NCI-H1105 treated with DMSO at 0.1 percent for 48 hours (cell line): ENCODE results near the gene TOP3A.

Experiments used
- DNase-seq: peaks from one replicate; lab custom pipeline; 2025; lab: John Stamatoyannopoulos, UW

Gene TOP3A

DNA sequence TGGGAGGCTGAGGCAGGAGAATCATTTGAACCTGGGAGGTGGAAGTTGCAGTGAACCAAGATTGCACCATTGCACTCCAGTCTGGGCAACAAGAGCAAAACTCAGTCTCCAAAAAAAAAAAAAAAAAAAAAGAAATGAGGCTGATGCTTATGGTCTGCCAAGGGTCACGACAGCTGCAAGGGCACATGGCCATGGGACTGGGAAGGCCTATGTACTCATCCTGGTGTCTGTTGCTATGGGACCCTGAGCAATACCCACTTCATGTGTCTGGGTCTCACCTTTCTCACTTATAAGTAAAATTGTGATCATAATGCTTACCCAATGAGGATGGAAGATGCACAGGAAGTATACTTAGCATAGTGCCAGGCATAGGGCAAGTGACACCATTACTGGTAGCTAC lies 37.7 kb downstream of the TOP3A start:
- DNase-seq, result no peak

DNA sequence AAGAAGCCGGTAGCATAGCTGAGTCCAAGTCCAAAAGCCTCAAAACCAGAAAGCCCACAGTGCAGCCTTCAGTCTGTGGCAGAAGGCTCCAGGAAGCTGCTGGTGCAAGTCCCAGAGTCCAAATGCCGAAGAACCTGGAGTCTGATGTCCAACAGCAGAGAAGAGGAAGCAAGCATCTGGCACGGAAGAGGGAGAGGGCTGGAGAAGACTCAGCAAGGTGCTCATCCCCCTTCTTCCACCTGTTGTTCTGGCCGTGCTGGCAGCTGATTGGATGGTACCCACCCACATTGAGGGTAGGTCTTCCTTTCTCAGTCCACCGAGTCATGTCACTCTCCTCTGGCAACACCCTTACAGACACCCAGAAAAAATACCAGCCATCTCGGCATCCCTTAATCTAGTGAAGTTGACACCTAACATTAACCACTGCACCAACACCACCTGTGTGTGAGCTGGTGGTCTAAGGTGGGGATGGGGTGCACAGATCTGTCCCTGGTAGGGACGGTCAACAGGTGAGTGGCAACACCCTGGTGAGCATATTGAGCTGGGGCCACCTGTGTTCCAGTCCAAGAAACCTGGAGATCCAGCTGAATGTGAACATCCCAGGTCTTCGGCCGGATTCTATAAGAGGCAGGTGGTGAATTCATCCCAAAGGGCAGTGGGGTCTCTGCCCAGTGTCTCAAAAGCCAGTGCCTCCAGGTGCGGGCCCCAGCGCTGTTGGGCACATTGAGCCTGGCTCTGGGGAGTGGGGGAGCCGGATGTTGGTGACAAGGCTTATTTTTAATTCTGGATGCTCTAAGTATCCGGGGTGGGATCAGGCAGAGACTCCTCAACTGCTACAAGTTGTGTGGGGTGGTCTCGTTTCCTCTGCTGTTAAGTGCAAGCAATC lies 44.5 kb downstream of the TOP3A start:
- no peak for DNase-seq

DNA sequence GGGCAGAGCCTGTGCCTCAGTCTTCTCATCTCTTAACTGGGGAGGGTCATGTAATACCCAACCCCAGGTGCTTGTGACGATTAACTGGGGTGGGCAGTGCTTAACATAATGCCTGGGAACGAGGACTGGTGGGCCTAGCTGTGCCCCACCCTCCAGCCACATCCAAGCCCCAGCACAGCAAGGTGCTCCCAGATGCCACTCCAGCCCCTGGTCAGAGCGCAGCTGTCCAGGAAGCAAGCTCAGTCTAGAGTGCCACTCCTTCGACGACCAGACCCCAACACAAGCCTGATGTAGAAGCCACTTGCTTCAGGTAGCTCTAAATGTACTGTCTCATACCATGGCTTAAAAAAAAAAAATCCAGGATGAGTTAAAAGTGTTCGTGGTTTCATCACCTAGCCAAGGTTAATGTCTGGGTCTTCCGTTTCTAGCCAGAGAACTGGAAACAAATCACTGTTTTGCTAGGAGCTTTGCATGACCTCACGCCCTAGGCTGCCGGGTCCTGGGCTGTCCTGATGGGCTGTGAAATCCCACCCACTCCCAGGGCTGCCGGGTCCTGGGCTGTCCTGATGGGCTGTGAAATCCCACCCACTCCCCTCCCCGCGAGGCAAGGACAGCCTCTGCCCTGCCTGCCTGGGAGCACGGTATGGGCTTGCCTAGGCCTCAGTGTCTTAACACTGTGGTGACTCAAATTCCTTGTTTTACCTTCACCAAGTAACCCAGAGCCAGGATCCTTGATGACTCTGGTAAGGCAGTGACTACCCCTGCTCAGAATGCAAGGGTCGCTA lies 46.7 kb downstream of the TOP3A start:
- no peak for DNase-seq

DNA sequence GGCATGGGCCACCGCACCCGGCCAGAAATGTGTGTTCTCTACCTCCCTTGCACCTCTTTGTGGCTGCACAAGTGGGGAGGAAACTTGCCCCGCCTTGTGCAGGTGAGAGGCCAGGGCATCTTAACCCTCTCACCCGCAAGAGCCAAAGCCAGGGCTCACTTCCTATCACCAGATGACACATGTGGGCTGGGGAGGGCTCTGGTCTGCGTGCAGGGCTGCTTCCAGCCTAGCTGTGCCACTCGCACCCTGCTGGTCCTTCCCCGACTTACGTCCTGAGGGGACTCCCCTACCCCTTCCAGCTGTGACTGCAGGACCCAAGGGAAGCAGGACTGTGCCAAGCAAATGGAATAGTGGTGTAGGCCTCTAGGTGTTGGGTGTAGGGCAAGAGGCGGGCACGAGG lies 47.4 kb downstream of the TOP3A start:
- DNase-seq, result no peak

DNA sequence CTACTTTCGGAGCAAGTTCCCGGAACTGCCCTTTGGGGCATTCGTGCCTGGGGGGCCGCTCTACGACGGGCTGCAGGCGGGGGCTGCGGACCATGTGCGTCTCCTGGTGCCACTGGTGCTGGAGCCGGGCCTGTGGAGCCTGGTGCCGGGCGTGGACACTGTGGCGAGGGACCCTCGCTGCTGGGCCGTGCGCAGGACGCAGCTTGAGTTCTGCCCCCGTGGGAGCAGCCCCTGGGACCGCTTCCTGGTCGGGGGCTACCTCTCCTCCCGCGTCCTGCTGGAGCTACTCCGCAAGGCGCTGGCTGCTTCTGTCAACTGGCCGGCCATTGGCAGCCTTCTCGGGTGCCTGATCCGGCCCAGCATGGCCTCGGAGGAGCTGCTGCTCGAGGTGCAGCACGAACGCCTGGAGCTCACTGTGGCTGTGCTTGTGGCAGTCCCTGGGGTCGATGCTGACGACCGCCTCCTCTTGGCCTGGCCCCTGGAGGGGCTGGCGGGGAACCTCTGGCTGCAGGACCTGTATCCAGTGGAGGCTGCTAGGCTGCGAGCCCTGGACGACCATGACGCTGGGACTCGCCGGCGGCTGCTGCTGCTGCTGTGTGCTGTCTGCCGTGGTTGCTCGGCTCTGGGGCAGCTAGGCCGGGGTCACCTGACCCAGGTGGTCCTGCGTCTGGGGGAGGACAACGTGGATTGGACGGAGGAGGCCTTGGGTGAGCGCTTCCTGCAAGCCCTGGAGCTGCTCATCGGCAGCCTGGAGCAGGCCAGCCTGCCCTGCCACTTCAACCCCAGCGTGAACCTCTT lies 50.7 kb downstream of the TOP3A start:
- DNase-seq, result no peak

DNA sequence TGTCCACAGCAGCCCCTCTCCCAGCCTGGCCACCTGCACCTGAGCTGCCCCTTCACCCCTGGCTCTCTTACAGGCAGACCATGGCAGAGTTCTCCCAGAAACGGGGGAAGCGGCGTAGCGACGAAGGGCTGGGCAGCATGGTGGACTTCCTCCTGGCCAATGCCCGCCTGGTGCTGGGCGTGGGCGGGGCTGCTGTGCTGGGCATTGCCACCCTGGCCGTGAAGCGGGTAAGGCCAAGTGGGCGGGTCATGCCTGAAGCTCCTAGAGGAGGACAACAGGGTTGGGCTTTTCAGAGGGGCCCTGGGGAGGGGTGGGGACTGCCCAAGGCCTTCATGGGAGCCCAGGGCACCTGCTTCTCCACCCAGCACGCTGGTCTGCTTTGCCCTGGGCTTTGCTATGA lies 52.2 kb downstream of the TOP3A start:
- no peak for DNase-seq

DNA sequence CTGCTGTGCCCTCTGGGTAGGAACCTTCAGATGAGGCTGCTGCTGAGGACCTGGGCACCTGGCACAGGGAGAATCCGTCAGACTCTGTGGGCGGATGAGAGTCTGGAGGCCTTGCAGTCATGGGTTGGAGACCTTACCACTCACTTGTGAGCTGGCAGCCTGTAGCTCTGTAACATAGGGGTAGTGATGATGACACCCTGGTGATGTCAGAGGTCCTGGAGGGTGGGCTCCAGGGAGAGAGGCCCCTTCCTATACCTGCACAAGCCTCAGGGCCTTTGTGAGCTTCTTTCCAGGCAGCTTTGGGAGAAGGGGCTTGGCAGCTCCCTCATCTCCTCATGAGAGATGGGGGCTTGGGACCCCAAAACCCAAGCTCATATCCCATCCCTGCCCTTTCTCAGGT lies 52.7 kb downstream of the TOP3A start:
- no peak for DNase-seq

DNA sequence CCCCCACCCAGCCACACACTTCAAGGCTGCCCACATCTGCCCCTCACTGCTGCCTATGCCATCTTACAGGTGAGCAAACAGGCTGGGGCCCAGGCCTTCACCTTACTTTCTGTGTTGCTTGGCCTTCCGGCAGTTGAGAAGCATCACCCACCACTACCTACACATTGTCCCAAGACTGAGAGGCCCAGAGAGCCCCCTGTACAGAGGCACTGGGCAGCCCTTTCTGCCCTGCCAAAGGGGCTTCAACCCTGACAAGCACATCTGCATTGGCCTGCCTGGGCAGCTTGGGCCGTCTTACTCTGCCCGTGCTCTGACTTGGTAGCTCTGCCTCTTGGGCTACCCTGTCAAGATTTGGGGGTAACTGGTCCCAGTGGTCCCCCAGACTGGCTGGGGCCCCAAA lies 53.1 kb downstream of the TOP3A start:
- no peak for DNase-seq

DNA sequence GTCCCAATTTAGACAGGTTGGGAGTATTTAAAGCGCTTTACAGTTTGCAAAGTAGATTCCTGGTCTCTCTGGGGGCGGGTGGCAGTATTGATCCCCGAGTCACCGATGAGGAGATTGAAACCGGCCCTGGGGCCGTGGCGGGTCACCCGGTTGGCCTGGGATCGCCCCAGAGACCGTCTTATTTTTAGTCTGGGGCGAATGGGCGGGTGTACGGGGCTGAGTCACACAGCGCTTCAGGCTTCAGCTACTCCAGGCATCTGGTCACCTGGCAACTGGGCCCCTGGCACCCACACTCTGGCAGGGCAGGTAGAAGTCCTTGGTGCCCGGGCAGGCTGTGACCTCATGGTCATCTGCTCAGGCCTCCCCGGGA lies 53.7 kb downstream of the TOP3A start:
- DNase-seq, result no peak

DNA sequence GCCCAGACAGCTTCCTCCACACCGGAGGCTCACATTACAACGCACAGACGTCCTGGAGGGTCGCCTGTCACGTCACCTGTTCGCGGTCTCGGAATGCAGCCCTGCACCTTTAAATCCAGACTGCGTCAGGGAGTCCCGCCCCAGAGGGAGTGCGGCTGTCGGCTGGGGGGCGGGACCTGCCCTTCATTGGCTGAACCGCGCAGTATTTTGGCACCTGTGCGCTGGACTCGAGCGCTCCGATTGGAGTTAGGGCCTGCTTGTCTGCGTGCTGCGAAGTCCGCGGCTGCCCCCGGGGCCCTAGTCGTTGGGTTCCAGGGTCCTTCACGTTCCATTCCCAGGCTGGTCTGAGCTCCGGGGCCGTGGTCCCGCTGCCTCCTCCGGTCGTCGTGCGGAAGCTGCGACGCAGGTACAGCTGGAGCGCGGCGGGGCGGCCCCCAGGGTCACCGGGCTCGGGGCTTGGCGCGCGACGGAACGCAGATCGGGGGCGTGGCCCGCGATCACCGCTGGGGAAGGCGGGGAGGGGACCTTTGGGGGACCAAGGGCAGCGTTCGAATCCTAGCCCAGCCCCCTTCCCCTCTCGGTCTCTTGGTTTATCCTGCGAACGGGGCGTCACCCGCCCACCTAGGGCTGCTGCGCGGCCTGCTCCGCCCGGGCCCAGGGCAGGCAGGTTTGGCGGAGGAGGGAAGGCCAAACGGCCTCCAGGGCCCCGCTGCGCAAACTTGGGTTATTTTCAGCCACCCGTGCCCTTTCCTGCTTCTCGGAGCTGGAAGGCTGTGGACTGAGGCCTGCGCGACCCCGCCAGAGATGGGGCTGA lies 54.3 kb downstream of the TOP3A start, which contains the start of gene MIEF2:
Gene MIEF2, plus strand, starts transcription at position 331 of the 814 bp plus-strand sequence. CDS start 2,059 bp downstream, outside the sequence.
- peak; percentile 98 for DNase-seq

DNA sequence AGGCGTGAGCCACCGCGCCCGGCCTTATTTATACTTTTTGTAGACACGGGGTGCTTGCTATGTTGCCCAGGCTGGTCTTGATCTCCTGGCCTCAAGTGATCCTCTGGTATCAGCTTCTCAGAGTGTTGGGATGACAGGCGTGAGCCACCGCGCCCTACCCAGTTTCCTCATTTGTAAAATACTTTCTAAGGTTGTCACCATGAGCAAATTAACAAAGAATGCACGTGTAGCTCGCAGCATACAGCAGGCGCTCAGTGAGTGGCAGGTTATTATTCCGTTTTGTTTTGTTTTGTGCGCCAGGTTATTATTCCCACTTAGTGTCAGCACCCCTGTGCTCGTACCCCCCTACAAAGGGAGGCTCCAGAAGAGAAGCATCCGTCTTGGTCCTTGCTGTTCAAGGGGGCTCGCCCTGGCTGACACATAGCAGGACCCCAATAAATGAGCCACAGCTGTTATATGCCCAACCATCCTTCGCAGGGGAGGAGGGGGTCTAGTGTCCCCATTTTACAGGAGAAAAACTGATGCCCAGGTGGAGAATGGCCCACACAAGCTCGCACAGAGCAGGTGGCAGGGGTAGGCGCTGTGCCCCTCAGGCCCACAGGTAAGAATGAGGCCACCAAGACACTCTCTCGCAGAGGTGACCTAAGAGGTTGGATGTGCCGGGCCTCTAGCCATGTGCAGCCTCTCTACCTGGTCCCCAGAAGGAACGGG lies 55.0 kb downstream of the TOP3A start:
- DNase-seq, result no peak

DNA sequence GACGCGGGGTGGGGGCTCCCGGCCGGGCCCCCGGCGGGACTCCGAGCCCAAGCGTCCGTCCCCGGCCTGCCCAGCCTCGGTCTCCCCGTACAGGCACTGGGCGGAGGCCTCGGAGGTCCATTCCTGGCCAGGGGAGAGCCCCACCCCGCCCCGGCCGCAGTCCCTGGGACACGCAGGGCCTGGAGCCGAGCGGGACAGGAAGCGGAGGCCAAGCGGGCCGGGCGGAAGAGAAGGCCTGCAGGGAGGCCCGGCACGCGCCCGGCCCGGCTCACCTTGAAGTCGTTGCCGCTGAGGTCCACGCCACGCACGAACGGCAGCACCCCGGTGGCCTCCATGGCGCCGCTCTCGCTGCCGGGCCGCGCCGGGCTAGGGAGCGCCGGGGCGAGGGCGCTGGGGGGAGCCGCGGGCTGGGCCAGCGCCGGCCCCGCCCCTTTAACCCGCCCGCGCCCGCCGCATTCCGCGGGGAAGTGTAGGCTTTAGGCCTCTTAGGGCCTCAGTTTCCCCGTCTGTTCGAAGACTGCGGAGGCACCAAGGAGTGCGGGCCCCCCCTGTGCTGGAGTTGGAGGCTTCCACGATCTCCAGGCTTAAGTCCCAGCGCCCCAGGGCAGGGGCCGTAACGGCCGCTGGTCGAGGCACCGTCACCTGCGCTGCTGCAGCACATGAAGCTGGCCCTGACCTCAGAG lies 56.3 kb downstream of the TOP3A start, which contains the start of gene FLII:
Gene FLII, minus strand, starts transcription at position 383 of the 683 bp plus-strand sequence. Its CDS starts 48 bp downstream, at position 335.
- no peak for DNase-seq

DNA sequence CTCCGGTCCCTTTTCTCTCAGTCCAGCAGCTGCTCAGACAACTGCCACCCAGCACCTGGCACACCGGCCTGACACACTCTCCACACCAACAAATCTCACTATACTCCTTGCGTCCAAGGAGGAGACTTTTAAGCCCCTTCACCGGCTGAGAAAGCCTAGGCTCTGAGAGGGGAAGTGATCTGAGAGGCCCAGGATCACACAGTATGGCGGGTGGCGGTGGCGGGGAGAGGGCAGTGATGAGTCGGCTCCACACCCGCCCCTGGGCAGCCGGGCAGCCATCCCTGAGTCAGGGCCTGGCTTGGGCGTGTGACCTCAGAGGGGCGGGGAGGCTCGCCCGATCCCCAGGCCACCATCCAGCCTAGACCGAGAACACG lies 56.8 kb downstream of the TOP3A start:
- peak; percentile 51 for DNase-seq

DNA sequence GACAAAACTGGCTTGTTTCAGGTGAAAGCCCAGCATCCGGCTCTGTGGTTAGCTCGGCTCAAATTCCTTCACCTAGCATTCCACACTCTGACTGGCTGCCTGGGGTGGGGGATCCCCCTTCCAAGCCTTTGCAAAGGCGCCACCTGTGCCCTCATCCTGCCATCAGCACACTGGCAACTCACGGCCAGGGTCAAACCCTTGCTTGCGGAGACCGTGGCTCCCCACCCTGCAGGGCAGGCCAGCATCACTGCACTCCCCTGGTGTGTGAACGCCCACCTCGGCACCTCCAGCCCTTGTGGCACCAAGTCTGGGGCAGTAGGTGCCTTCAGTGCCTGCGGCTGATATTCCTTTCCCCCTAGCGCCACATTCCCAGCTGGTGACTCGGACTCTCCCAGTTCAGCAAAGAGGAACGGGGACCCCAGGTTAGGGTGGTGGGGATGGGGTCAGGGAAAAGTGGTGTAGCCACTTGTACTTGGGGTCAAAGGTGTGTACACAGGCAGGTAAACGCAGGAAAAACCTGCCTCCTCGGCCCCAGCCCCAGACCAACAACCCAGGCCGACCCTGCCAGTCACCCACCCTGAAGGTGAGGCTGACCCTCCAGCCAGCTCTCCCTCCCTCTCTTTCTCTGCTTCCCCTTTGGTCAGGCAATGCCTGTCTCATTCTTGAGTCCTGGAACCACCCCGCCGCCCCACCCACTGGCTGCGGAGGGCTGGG lies 57.4 kb downstream of the TOP3A start:
- no peak for DNase-seq

DNA sequence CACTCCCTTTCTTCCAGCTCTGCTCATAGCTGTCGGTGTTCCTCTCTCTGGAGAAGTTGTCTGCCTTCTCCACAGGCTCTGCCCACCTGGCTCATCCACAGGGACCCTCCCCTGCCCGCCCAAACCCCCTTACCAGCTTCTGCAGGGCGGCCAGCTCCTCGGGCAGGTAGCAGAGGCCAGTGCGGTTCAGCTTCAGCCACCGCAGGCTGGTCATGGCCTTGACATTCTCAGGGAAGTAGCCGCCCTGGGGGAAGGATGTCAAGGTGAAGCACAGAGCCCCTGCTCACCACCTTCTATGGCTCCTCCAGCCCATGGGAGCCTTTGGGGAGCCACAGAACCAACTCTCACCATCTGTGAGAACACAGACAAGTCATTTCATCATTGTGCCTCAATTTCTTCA lies 58.0 kb downstream of the TOP3A start:
- DNase-seq, result no peak

DNA sequence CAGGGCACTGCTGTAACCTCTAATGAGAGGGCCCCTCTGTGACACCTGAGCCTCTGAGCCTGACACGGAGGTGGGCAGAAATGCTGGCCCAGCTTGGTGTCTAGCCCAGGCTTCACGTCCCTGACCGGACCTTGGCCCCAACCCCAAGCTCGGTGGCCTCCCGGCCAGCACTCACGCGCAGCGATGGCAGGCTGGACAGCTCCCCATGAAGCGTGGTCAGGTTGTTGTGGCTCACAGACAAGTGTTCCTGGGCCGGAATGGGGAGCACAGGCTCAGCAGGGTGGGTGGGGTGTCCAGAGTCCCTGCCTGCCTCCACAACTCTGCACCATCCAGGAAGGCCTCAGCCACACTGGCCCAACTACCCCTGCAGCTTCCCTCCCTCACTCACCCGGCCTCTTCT lies 58.4 kb downstream of the TOP3A start:
- no peak for DNase-seq

DNA sequence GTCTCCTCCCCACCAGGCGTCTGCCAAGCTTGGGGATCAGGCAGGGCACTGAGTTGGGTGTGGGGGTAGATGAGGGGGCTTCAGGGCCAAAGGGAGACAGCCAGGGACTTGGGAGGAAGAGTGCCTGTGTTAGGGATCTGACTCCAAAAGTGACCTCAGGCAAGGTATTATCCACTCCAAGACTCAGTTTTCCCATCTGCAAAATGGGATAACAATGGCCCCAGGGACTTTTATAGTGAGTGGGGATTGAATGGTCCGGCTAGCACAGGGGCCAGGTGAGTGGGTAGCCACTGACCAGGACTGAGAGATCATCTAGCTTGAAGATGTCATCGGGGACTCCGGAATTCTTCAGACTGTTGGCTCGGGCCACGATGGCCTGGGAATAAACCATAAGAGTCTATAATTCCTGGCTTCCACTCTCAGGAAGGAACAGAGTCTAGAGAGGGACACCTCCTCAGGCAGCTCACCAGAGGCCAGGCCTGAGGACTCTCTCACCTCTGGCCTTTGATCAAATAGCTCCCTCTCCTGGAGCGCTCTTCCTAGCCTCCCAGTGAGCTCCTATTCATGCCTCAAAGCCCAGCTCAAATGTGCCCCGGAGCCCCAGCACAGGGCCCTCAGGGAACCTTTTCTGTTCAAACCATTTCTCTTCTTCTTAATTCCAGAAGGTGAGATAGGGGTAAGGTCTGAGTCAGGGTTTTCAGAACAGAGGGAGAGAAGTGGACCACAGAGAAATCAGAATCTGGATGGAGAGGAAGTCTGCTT lies 59.7 kb downstream of the TOP3A start:
- no peak for DNase-seq

DNA sequence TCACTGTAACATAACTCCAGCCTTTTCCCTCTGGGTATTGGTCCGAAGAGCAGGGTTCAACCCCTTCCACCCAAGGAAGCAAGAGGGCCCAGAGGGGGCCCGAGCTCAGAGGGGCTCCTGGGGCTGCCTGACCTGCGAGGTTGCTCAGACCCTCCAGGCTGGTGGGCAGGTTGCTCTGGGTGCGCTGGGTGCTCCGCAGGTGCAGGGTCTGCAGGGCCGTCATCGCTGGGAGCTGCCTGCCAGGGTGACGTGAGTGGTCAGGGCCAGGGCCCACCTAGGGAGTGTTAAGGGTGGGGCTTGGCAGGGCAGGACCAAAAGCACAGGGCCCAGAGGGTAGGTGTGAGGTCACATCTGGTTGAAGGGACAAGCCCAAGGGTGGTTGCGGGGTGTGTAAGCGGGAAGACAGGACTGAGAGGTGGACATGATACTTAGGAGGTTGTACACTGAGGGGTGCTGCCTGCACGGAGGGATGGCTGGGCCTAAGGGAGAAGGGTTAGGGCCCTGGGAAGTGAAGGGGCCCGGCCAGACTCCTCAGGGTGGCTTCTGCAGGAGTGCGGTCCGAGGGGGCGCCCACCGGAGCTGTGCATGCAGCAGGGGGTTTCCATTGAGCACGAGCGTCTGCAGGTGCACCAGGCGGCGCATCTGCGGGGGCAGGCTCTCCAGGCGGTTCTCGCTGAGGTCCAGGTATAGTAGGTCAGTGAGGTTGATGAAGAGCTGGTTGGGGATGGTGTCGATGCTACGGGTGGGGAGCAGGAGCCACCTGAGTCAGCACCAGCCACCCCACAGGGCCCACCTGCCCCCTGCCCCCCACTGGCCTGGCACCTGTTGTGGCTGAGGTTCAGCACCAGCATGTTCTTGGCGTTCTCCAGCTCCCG lies 60.6 kb downstream of the TOP3A start:
- DNase-seq, result no peak
